HG02870 (cell line): Measurements from ENCODE around the gene LCE5A.
"Not testable (repeated sequence)": the region's sequence is repeated elsewhere in the genome, so short reads cannot be mapped to it uniquely, and the experiment has no call there.

Experiments
- ATAC-seq: cut with Tn5 transposase; IDR thresholded peaks from one replicate; pipeline ENCODE4 v1.9.1; 2021; ENCODE audit warnings: mild to moderate bottlenecking, moderate library complexity; ENCODE audit not compliant: unreplicated experiment

The LCE5A gene

DNA sequence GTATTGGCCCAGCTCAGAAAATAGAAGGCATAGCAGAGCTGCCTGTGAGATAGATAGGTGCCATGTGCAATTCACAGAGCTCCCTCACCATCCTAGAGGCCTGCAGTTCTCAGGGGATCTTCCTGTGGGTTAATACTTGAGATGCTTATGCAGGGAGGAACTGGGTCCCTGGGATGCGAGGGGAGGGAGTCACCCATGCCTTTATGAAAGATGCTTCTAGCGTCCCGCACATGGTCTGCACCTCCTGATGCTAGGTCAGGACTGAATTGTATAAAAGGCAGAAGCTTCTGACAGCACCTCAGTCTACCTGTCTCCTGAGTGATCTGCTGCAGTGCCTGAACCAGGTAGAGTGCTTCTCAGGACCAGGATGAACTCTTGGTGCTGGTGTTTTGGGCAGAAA is at the start of gene LCE5A:
LCE5A (plus strand) TSS at position 301 of the 400 bp plus-strand sequence. CDS start 732 bp downstream, outside the sequence.
- no peak for ATAC-seq

- no peak for ATAC-seq
Observed at GRCh38 chr1:152461544-152461943, 49.1 kb upstream of the LCE5A start.

DNA sequence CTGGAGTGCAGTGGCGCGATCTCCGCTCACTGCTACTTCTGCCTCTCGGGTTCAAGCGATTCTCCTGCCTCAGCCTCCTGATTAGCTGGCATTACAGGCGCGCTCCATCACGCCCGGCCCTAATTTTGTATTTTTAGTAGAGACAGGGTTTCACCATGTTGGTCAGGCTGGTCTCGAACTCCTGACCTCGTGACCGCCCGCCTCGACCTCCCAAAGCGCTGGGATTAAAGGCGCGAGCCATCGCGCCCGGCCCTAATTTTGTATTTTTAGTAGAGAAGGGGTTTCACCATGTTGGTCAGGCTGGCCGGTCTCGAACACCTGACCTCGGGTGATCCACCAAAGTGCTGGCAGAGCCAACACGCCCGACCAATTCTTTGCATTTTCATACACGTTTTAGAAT is 48.0 kb upstream of the LCE5A start:
- no peak for ATAC-seq

DNA sequence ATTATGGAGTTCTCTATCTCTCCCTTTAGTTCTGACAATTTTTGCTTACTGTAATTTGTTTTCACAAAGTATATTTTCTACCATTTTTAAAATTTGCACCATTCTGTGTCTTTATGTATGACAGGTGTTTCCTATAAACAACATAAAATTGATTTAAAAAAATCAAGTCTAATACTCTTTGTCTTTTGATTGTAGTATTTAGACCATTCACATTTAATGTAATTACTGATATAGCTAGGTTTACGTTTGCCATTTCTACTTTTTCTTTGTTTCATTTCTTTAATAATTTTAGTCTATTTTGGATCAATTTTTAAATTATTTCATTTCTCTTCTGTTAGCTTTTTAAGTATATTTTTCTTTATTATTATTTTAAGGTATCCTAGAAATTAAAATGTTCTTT is 44.4 kb upstream of the LCE5A start:
- ATAC-seq, result no peak

DNA sequence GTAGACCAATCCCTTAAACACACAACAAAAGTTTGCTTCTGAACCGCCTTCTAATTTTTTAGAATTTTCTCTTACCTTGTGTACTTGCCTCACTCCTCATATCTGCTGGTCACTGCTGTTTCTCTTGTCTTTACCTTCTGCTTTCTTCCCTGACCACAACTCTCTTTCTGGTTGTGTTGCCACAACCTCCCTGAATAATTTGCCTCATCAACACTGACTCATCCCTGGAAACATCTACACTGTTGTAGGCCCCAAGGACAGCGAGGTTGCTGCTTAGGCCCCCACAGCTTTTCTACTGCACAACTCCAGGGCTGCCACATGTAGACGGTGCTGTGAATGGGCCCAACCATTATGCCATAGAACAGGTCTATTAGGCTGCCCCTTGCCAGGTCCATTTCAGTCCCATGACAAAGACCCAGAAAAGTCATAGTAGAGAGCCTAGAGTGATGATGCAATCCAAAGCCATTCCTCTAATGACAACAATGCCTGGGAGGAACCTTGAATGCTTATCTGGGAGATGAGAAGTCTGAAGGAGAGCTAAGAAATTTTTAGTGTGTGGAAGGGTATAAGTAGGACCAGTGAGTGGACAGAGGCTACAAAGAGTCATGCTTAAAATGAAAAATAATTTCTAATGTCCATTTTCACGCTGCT is 36.6 kb upstream of the LCE5A start:
- ATAC-seq, result no peak

DNA sequence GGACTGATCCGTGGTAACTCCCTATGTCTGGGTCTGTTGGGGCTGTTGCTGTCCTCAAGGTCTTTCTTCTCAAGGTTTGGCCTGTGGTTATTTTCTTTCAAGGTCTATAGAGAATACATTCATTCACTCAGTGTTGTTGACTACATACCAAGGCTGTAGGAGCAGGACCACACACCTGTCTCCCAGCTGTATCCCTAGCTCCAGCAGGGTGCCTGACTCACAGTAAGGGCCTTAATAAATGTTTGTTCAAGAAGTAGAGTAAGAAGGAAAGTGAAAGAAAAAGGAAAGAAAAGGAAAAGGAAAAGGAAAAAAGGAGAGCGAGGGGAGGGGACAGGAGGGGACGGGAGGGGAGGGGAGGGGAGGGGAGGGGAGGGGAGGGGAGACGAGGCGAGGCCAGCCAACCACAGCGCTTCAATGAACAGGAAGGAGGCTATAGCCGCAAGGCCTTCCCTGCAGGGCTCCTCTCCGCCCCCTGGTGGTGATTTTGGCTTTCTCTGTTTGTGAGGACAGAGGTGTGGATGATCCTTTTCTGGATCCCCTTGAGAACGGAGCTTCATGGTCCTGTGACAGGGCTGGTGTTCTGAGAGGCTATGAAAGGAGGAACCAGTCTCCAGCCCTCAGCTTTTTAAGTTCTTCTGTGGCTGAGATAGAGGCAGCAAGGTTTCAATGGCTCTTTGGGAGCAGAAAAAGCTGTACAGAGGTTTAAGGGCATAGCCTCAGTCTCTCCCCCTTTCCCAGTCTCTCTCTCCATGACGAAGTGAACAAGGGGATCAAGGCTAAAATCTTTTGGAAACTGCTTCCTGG is 30.6 kb upstream of the LCE5A start:
- no peak for ATAC-seq

DNA sequence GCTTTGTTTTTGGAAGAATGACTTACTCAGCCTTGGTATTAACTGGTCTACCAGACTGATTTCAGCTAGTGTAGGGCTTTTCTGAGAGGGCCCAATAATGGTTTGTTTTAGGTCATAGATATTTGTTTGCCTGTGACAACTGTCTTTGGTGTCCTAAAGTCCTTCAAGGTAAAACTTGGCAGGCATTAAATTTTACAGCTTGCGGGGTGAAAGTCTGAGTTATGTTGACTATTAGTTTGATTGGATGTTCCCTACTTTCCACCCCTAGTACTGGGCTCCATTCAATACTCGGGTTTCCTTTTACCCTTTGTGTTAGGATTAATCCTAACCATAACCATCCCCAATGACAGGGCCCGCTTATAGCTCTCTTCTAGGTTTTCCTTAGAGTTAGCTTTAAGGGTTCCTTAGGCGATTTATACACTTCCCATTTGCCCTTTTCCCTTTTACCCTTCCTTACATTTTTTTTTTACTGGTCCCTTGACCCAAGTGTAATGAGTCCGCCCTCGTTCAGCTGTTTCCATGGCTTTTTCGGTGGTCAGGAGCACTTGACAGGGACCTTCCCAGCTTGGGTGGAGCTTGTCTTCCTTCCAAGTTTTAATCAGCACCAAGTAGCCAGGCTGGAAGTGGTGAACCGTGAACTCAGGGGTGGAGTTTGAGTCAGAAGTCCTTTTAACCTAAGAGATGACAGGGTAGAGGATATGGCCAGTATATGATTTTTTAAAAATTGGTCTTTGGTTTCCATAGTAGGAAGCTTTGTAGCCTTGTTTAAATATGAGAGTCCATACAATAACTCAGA is 28.5 kb upstream of the LCE5A start:
- ATAC-seq, result no peak

GRCh38 chr1:152486400-152487006 is 24.1 kb upstream of the LCE5A start:
- ATAC-seq, result no peak

- ATAC-seq, result no peak
Observed at GRCh38 chr1:152487871-152488270, 22.7 kb upstream of the LCE5A start.

DNA sequence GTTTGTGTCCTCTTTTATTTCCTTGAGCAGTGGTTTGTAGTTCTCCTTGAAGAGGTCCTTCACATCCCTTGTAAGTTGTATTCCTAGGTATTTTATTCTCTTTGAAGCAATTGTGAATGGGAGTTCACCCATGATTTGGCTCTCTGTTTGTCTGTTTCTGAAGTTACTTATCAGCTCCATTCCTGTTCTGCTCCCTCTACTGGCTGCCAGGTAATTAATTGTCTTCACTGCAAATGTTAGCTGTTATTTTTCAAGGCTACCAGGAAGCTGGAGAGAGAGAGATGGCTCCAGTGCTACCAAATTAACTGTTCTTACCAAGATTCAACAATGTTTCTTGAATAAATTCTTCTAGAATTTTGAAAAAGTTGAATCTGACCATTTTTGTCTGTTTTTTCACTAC is 19.1 kb upstream of the LCE5A start:
- ATAC-seq, result not testable (repeated sequence)

DNA sequence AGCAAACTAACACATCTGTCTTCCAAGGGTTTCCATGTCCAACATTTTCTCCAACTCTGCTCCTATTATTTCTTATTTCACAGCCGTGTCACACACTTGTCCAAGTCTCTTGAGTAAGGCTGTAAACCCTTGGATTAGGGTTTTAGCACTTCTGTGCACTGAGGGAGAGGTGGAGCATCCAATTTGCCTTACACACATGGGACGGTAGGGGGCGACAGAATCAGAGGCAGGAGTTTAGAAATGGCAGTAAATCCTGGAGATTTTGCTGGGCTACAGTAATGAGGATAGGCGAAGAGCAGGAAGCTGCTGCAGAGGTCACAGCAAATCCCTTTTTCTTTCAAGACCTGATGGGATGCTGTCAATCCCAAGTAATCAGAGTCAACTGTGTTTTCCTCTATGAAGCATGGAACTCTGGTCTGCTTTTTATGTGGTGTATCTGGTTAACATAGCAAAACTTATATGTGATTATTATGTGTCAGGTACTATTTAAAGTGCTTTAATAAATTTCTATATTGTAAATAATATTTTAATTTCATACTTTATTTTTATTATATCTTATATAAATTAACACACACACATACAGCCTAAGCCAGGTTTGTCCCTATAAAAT is 15.4 kb upstream of the LCE5A start:
- ATAC-seq, result no peak

- no peak for ATAC-seq
Observed at GRCh38 chr1:152497273-152497672, 13.3 kb upstream of the LCE5A start.

- ATAC-seq, result no peak
Observed at GRCh38 chr1:152501704-152502103, 8.9 kb upstream of the LCE5A start.

DNA sequence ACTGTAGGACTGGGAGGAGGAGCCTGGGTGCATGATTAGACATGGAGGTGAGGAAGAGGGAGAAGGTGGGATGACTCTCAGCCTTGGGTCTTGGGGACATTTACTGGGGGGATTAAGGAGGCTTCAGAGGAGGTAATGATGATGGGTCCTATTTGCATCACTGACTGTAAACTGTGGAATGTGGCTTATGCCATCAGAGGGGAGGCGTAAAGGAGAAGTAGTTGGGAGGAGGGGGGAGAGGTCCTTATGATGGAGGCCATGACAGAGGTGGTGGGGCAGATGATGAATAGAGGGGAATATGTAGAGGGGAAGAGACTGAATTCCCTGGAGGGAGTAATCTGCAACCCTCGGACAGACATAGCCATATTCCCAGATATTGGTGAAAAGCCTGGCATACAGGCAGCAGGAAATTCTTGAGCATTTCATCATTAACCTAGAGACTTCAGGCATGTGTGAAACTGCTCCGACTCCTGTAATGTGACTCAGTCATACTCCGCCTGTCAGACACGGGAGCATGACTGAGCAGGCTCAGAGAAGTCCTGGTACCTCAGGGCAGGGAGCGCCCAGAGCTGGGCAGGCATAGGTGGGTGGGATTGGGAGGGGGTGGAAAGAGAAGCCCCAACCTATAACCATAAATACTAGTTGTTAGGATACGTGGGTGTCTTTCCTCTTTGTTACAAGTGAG is 8.0 kb upstream of the LCE5A start:
- ATAC-seq, result no peak

DNA sequence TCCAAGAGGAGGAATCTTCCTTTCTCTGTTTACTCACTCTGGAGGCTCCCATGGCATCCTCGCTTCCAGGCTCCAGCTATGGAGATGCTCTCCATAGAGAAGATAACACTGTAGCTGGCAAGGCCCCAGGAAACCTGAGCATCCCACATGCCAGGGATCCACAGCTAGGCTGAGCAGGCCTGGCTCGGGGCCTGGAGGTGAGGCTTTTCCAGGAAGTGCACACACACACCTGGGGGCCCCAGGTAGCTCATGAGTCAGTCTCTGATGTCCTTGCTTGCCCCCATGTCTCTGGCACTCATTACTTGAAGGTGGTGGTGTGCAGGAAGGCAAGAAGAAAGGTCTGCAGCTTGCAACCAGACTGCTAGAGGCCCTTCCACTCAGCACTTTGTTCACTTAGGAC is 5.5 kb upstream of the LCE5A start:
- ATAC-seq, result no peak

- ATAC-seq, result no peak
Observed at GRCh38 chr1:152506899-152507498, 3.6 kb upstream of the LCE5A start.

- ATAC-seq, result no peak
Observed at GRCh38 chr1:152511596-152511995, 993 bp downstream of the LCE5A start.

DNA sequence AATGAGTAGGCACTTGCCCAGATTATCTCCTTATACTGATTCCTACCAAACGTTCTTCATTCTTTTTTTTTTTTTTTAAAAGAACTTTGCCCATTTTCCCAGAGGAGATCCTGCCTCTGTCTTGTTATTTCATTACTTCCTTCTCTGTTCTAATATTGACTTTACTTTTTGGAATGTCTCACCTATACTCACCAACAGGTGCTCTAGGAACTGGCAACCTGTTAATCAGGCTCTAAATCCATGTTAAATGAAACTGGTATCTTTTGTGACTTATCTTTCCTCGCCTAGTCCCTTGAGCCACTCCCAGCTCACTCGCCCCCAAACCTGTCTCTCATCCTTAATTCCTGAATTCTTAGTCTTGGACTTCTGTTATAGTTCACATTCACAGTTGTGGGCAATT is 2.5 kb downstream of the LCE5A start:
- no peak for ATAC-seq

- ATAC-seq, result no peak
Observed at GRCh38 chr1:152514715-152515433, 4.3 kb downstream of the LCE5A start.
